ENCODE measurements around the gene TACR2.

DNA sequence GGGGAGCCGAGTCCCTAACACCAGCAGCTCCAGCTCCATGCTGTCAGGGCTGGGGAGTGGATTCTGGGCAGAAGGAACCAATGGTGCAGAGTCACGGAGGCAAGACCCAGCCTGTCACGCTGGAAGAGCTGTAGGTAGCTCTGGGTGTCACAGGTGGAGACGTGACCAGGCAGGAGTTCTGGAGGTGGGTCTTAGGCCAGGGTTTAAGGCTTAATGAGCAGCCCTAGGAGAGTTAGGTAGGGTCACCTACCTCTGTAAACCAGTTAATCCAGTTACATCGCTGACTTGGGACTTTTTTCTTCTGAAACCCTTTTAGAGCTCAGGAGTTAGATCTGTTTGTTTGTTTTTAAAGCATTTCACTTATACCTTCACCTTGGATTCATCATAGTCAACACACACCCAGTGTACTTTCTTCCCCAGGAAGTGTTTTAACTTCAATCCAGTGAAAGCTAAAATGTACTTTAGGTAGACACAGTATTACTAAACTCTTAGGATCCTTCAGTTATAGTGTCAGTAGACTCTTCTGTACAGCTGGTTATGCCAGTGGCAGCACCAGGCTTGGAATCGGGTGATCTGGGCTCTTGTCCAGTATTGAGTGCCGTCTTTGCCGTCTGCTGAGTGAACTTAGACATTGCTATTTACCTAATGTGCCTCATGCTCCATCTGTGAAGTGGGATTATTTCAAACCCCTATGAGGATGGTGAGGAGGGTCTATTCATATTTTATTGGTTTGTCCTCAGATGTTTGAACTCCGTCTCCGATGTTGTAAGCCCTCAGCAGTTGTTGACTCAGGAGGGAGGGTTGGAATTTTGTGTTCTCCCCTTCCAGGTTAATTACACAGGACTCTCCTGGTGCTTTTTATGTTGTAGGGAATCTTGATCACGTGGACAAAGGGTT, 31.0 kb downstream of the TACR2 start:
- TF ChIP-seq, protein P1, sequence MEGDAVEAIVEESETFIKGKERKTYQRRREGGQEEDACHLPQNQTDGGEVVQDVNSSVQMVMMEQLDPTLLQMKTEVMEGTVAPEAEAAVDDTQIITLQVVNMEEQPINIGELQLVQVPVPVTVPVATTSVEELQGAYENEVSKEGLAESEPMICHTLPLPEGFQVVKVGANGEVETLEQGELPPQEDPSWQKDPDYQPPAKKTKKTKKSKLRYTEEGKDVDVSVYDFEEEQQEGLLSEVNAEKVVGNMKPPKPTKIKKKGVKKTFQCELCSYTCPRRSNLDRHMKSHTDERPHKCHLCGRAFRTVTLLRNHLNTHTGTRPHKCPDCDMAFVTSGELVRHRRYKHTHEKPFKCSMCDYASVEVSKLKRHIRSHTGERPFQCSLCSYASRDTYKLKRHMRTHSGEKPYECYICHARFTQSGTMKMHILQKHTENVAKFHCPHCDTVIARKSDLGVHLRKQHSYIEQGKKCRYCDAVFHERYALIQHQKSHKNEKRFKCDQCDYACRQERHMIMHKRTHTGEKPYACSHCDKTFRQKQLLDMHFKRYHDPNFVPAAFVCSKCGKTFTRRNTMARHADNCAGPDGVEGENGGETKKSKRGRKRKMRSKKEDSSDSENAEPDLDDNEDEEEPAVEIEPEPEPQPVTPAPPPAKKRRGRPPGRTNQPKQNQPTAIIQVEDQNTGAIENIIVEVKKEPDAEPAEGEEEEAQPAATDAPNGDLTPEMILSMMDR (IDR thresholded peaks at IDR 0.05), result no peak
- TF ChIP-seq POLR2A (IDR thresholded peaks at IDR 0.05), result no peak

Data from Peyer's patch (tissue), 4 donors.